CD4-positive, alpha-beta T cell treated with Interleukin-10 for 1 hour (primary cell): ENCODE results near the gene CADPS2.
"Not testable (repeated sequence)": the region's sequence is repeated elsewhere in the genome, so short reads cannot be mapped to it uniquely, and the experiment has no call there.

Experiments used
- DNase-seq: peaks from one replicate; pipeline ENCODE4 v3.0.0-alpha.2; 2020

CADPS2 gene

GRCh38 chr7:122658856-122659255, 227.4 kb downstream of the CADPS2 start:
- DNase-seq: no peak

GRCh38 chr7:122653685-122654084, 232.6 kb downstream of the CADPS2 start:
- no peak for DNase-seq

- no peak for DNase-seq
These were observed 233.4 kb downstream of the CADPS2 start for GRCh38 chr7:122652876-122653275.

- DNase-seq: no peak
These were observed 234.8 kb downstream of the CADPS2 start for GRCh38 chr7:122651451-122651850.

GRCh38 chr7:122643250-122643649, 243.0 kb downstream of the CADPS2 start:
- no peak for DNase-seq

- no peak for DNase-seq
These were observed 247.8 kb downstream of the CADPS2 start for GRCh38 chr7:122638459-122638858.

GRCh38 chr7:122637784-122638183, 248.5 kb downstream of the CADPS2 start:
- no peak for DNase-seq

- DNase-seq: not testable (repeated sequence)
These were observed 250.8 kb downstream of the CADPS2 start for GRCh38 chr7:122635481-122635880.

GRCh38 chr7:122633472-122633871, 252.8 kb downstream of the CADPS2 start:
- DNase-seq: no peak

GRCh38 chr7:122632238-122632637, 254.0 kb downstream of the CADPS2 start:
- DNase-seq: no peak

- no peak for DNase-seq
These were observed 256.8 kb downstream of the CADPS2 start for GRCh38 chr7:122629412-122629953.

GRCh38 chr7:122628651-122629411, 257.4 kb downstream of the CADPS2 start:
- DNase-seq: no peak

GRCh38 chr7:122626785-122627184, 259.5 kb downstream of the CADPS2 start:
- no peak for DNase-seq

GRCh38 chr7:122622682-122623081, 263.6 kb downstream of the CADPS2 start:
- no peak for DNase-seq

GRCh38 chr7:122619664-122620063, 266.6 kb downstream of the CADPS2 start:
- no peak for DNase-seq

GRCh38 chr7:122618585-122619189, 267.6 kb downstream of the CADPS2 start:
- DNase-seq: no peak

- no peak for DNase-seq
These were observed 269.3 kb downstream of the CADPS2 start for GRCh38 chr7:122616951-122617350.

GRCh38 chr7:122605929-122606328, 280.3 kb downstream of the CADPS2 start:
- no peak for DNase-seq

- no peak for DNase-seq
These were observed 282.0 kb downstream of the CADPS2 start for GRCh38 chr7:122604251-122604650.

- DNase-seq: no peak
These were observed 283.5 kb downstream of the CADPS2 start for GRCh38 chr7:122602800-122603199.

- no peak for DNase-seq
These were observed 285.6 kb downstream of the CADPS2 start for GRCh38 chr7:122600630-122601029.

GRCh38 chr7:122600042-122600441, 286.2 kb downstream of the CADPS2 start:
- no peak for DNase-seq

- no peak for DNase-seq
These were observed 289.0 kb downstream of the CADPS2 start for GRCh38 chr7:122597277-122597676.

- DNase-seq: no peak
These were observed 290.4 kb downstream of the CADPS2 start for GRCh38 chr7:122595885-122596284.
